KOPT-K1 (cell line): Measurements from ENCODE around the gene CACNB2.
"Not testable (repeated sequence)": the region's sequence is repeated elsewhere in the genome, so short reads cannot be mapped to it uniquely, and the experiment has no call there.

Source experiments
- H3K27ac ChIP-seq: fragments of 200-600 bp; sonication (generic); 2 replicates; pipeline ENCODE4 v1.5.1; 2016; ENCODE audit warnings: antibody characterized with exemption, mild to moderate bottlenecking, low read depth, low read length; ENCODE audit not compliant: poor library complexity, severe bottlenecking
- H3K36me3 ChIP-seq: fragments of 200-600 bp; sonication (generic); 2 replicates; pipeline ENCODE4 v1.5.1; 2017; ENCODE audit warnings: antibody characterized with exemption, mild to moderate bottlenecking, low read length, moderate library complexity; ENCODE audit not compliant: insufficient read depth
- H3K9me3 ChIP-seq: fragments of 200-600 bp; sonication (generic); 2 replicates; pipeline ENCODE4 v1.5.1; 2017; ENCODE audit warnings: antibody characterized with exemption, low read length, mild to moderate bottlenecking; ENCODE audit not compliant: insufficient read depth, poor library complexity, severe bottlenecking

Gene CACNB2

GRCh38 chr10:18417950-18418527 is 277.8 kb downstream of the CACNB2 start:
- Histone ChIP-seq H3K27ac (no peak overlapping the region), H3K36me3 (no peaks in the 10 kb centered on the region), H3K9me3 (no peaks in the 10 kb centered on the region)

- H3K9me3 ChIP-seq = no peaks in the 10 kb centered on the region
- H3K36me3 ChIP-seq = no peaks in the 10 kb centered on the region
- no peak overlapping the region for H3K27ac ChIP-seq
These were observed 278.5 kb downstream of the CACNB2 start for GRCh38 chr10:18418541-18419215.

GRCh38 chr10:18419945-18420344 is 279.7 kb downstream of the CACNB2 start:
- no peaks in the 10 kb centered on the region for H3K36me3 ChIP-seq
- no peak overlapping the region for H3K27ac ChIP-seq
- no peaks in the 10 kb centered on the region for H3K9me3 ChIP-seq

- no peaks in the 10 kb centered on the region for H3K9me3 ChIP-seq
- no peak overlapping the region for H3K27ac ChIP-seq
- H3K36me3 ChIP-seq = no peaks in the 10 kb centered on the region
These were observed 281.6 kb downstream of the CACNB2 start for GRCh38 chr10:18421726-18422293.

GRCh38 chr10:18423058-18423637 is 282.9 kb downstream of the CACNB2 start:
- Histone ChIP-seq H3K27ac (no peak overlapping the region), H3K9me3 (no peaks in the 10 kb centered on the region), H3K36me3 (no peaks in the 10 kb centered on the region)

- Histone ChIP-seq H3K27ac (no peak overlapping the region), H3K36me3 (no peaks in the 10 kb centered on the region), H3K9me3 (no peaks in the 10 kb centered on the region)
These were observed 284.0 kb downstream of the CACNB2 start for GRCh38 chr10:18424200-18424599.

- Histone ChIP-seq H3K9me3 (no peaks in the 10 kb centered on the region), H3K27ac (no peak overlapping the region), H3K36me3 (no peaks in the 10 kb centered on the region)
These were observed 289.1 kb downstream of the CACNB2 start for GRCh38 chr10:18429335-18429734.

GRCh38 chr10:18436902-18437301 is 296.7 kb downstream of the CACNB2 start:
- H3K27ac ChIP-seq = no peak overlapping the region
- no peaks in the 10 kb centered on the region for H3K9me3 ChIP-seq

GRCh38 chr10:18437486-18437885 is 297.3 kb downstream of the CACNB2 start:
- no peaks in the 10 kb centered on the region for H3K9me3 ChIP-seq
- H3K36me3 ChIP-seq = no peaks in the 10 kb centered on the region
- no peak overlapping the region for H3K27ac ChIP-seq

More at GRCh38 chr10:18436902-18437301, 296.7 kb downstream of the CACNB2 start:
- no peaks in the 10 kb centered on the region for H3K36me3 ChIP-seq

GRCh38 chr10:18438361-18439126 is 298.3 kb downstream of the CACNB2 start:
- H3K9me3 ChIP-seq = no peaks in the 10 kb centered on the region

GRCh38 chr10:18439601-18440000 is 299.4 kb downstream of the CACNB2 start:
- H3K9me3 ChIP-seq = no peaks in the 10 kb centered on the region
- no peaks in the 10 kb centered on the region for H3K36me3 ChIP-seq
- no peak overlapping the region for H3K27ac ChIP-seq

More at GRCh38 chr10:18438361-18439126, 298.3 kb downstream of the CACNB2 start:
- Histone ChIP-seq H3K36me3 (no peaks in the 10 kb centered on the region), H3K27ac (no peak overlapping the region)

- H3K36me3 ChIP-seq, H3K27ac ChIP-seq: not testable (repeated sequence)
These were observed 305.4 kb downstream of the CACNB2 start for GRCh38 chr10:18445635-18446034.

GRCh38 chr10:18446205-18446604 is 306.0 kb downstream of the CACNB2 start:
- no peak overlapping the region for H3K27ac ChIP-seq
- no peaks in the 10 kb centered on the region for H3K36me3 ChIP-seq
- H3K9me3 ChIP-seq = no peaks in the 10 kb centered on the region

More at GRCh38 chr10:18445635-18446034, 305.4 kb downstream of the CACNB2 start:
- not testable (repeated sequence) for H3K9me3 ChIP-seq

GRCh38 chr10:18449611-18450026 is 309.4 kb downstream of the CACNB2 start:
- H3K27ac ChIP-seq = no peak overlapping the region

GRCh38 chr10:18450298-18450697 is 310.1 kb downstream of the CACNB2 start:
- H3K27ac ChIP-seq = no peak overlapping the region
- H3K9me3 ChIP-seq = no peaks in the 10 kb centered on the region
- no peaks in the 10 kb centered on the region for H3K36me3 ChIP-seq

More at GRCh38 chr10:18449611-18450026, 309.4 kb downstream of the CACNB2 start:
- Histone ChIP-seq H3K9me3 (no peaks in the 10 kb centered on the region), H3K36me3 (no peaks in the 10 kb centered on the region)
